HepG2 (cell line): ENCODE data around the gene TMEM253. TPM values are rescaled to one million over a fixed set of nuclear protein-coding genes. Genes with fewer than 3 reads are reported as not detected.
A peak's percentile ranks its signal among the peaks of the same experiment; 100 is the strongest.

Source experiments
- HNF4G ChIP-seq, 2 experiments: sonication (generic) in 1 of 2; formaldehyde crosslinking in 1 of 2; IDR thresholded peaks; 2 replicates each; pipeline versions ENCODE4 v1.4.0 to v1.6.1; 2011 to 2020; ENCODE audit warnings: borderline replicate concordance in 2 of 2, low read depth in 2 of 2, mild to moderate bottlenecking in 2 of 2, low read length in 1 of 2, missing genetic modification reagents in 1 of 2, moderate library complexity in 1 of 2
- KLF11 ChIP-seq: IDR thresholded peaks from 2 replicates; pipeline ENCODE4 v1.6.1; 2016; ENCODE audit warnings: missing compliant biosample characterization
- NR2C2 ChIP-seq: sonication (generic); formaldehyde crosslinking; IDR thresholded peaks from 2 replicates; pipeline ENCODE4 v1.4.0; 2020; ENCODE audit warnings: missing genetic modification reagents, mild to moderate bottlenecking, moderate library complexity, borderline replicate concordance
- PHF21A ChIP-seq: sonication (generic); formaldehyde crosslinking; IDR thresholded peaks from 2 replicates; pipeline ENCODE4 v1.5.0; 2020; ENCODE audit warnings: mild to moderate bottlenecking, missing genetic modification reagents
- POLR2G ChIP-seq: fragments of 200-400 bp; formaldehyde crosslinking; IDR thresholded peaks from 2 replicates; pipeline ENCODE4 v1.6.1; 2018; ENCODE audit warnings: mild to moderate bottlenecking, low read depth, low read length, moderate library complexity
- TAF1 ChIP-seq: sonication (generic); formaldehyde crosslinking; IDR thresholded peaks from 2 replicates; pipeline ENCODE4 v1.4.0; 2020; ENCODE audit warnings: missing genetic modification reagents
- ZBTB38 ChIP-seq: sonication (generic); formaldehyde crosslinking; IDR thresholded peaks from 2 replicates; pipeline ENCODE4 v1.5.1; 2020; ENCODE audit warnings: mild to moderate bottlenecking, missing genetic modification reagents
- ZNF615 ChIP-seq: sonication (generic); formaldehyde crosslinking; IDR thresholded peaks from 2 replicates; pipeline ENCODE4 v1.5.0; 2020; ENCODE audit warnings: mild to moderate bottlenecking, missing genetic modification reagents, borderline replicate concordance
- polyA plus RNA-seq, 8 experiments: library from polyadenylated mRNA; depleted of rRNA in 3 of 8; stranded (reverse) in 7 of 8; unstranded in 1 of 8; fragments of >200 nt; fragmentation: Illumina TruSeq in 4 of 8; extraction: Trizol in 4 of 8; gene quantifications; 2 replicates each; pipeline versions ENCODE4 v1.2.1 to v1.2.3, GENCODE V29; 2011 to 2016; ENCODE audit warnings: low read depth in 4 of 8, missing spikeins in 1 of 8, mixed read lengths in 1 of 8; ENCODE audit not compliant: insufficient read depth in 1 of 8
- total RNA-seq, 5 experiments: library from RNA; depleted of rRNA; stranded (reverse); fragments of >200 nt; fragmentation: Illumina TruSeq; extraction: Trizol; gene quantifications; 2 replicates each; pipeline ENCODE4 v1.2.3, GENCODE V29; 2016; ENCODE audit warnings: low read depth in 1 of 5
- TF ChIP-seq, protein P1 (sequence below): sonication (generic); formaldehyde crosslinking; IDR thresholded peaks from 2 replicates; pipeline ENCODE4 v1.4.0; 2020; ENCODE audit warnings: missing genetic modification reagents

Gene TMEM253
- total and polyA plus RNA-seq, 2 of the 13 experiments (the other 11 are each of a cell fraction or from before 2014, with no cell fraction given), result 0.29 to 0.45 TPM

DNA sequence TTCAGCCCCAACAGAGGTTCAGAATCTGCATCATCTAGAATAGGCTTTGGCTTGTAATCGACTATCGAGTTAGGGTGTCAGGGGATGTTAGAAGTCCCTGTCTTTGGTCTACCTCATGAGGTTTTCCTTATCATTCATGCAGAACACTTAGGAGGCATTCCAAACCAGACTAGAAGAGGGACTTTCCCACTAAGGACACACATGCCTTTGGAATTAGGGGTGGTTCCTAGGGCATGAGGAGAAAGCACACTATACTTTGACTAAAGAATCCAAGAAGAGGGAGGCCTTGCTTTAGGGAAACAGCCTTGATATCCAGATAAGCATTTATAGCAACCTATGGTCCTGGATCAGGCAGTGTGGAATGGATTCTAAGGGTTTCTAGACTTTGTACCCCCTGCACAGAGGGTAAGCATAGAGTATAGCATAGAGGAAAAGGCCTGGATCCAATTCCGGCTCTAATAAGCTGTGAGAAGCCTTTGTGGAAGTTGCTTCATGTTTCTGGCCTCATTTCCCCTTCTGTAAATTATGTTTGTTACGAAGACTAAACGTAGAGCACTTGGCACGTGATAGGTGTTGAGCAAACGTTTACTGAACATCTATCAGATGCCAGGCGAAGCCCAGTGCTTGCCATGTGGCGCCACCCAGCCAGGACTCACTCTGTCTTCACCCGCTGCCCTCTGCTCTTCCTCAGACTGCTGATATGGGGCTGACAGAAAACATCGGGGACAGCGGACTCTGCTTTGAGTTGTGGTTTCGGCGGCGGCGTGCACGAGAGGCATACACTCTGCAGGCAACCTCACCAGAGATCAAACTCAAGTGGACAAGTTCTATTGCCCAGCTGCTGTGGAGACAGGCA lies 15.6 kb upstream of the TMEM253 start (continued):
- TF ChIP-seq POLR2G (peak; percentile 15; the same call in 1 of the 2 replicates), ZNF615 (CRISPR knock-in tag) (no peak), PHF21A (CRISPR knock-in tag) (no peak), KLF11 (no peak), ZBTB38 (CRISPR knock-in tag) (peak; percentile 47; the same call in 1 of the 2 replicates), TAF1 (CRISPR knock-in tag) (no peak), HNF4G (IDR thresholded peaks at IDR 0.05; ENCODE audit: borderline replicate concordance, low read depth, low read length) (peak; percentile 54; the same call in 1 of the 2 replicates), HNF4G (CRISPR knock-in tag; IDR thresholded peaks at IDR 0.05; ENCODE audit: borderline replicate concordance, low read depth) (no peak), NR2C2 (CRISPR knock-in tag) (no peak)
- TF ChIP-seq, protein P1, sequence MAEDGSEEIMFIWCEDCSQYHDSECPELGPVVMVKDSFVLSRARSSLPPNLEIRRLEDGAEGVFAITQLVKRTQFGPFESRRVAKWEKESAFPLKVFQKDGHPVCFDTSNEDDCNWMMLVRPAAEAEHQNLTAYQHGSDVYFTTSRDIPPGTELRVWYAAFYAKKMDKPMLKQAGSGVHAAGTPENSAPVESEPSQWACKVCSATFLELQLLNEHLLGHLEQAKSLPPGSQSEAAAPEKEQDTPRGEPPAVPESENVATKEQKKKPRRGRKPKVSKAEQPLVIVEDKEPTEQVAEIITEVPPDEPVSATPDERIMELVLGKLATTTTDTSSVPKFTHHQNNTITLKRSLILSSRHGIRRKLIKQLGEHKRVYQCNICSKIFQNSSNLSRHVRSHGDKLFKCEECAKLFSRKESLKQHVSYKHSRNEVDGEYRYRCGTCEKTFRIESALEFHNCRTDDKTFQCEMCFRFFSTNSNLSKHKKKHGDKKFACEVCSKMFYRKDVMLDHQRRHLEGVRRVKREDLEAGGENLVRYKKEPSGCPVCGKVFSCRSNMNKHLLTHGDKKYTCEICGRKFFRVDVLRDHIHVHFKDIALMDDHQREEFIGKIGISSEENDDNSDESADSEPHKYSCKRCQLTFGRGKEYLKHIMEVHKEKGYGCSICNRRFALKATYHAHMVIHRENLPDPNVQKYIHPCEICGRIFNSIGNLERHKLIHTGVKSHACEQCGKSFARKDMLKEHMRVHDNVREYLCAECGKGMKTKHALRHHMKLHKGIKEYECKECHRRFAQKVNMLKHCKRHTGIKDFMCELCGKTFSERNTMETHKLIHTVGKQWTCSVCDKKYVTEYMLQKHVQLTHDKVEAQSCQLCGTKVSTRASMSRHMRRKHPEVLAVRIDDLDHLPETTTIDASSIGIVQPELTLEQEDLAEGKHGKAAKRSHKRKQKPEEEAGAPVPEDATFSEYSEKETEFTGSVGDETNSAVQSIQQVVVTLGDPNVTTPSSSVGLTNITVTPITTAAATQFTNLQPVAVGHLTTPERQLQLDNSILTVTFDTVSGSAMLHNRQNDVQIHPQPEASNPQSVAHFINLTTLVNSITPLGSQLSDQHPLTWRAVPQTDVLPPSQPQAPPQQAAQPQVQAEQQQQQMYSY (CRISPR knock-in tag), result peak; percentile 94
- TF ChIP-seq, all 625 proteins: peak for 13
